GM18909 (cell line): ENCODE measurements around the gene SFXN5.
"Not testable (repeated sequence)": the region's sequence is repeated elsewhere in the genome, so short reads cannot be mapped to it uniquely, and the experiment has no call there.

Experiments
- ATAC-seq: cut with Tn5 transposase; IDR thresholded peaks from one replicate; pipeline ENCODE4 v1.9.1; 2021; ENCODE audit warnings: mild to moderate bottlenecking; ENCODE audit not compliant: unreplicated experiment, poor library complexity

The SFXN5 gene, protein sequence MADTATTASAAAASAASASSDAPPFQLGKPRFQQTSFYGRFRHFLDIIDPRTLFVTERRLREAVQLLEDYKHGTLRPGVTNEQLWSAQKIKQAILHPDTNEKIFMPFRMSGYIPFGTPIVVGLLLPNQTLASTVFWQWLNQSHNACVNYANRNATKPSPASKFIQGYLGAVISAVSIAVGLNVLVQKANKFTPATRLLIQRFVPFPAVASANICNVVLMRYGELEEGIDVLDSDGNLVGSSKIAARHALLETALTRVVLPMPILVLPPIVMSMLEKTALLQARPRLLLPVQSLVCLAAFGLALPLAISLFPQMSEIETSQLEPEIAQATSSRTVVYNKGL

GRCh38 chr2:73071360-73072128 is at the start of gene SFXN5:
Gene SFXN5 (minus strand): TSS chr2:73071712. CDS start chr2:73071705, 7 bp downstream.
- ATAC-seq: peak; percentile 93

GRCh38 chr2:73119611-73120239 is 48.2 kb upstream of the SFXN5 start:
- not testable (repeated sequence) for ATAC-seq

- no peak for ATAC-seq
These were observed 45.9 kb upstream of the SFXN5 start for GRCh38 chr2:73117441-73117840.

GRCh38 chr2:73116182-73116960 is 44.9 kb upstream of the SFXN5 start:
- ATAC-seq: no peak

GRCh38 chr2:73114273-73114867 is 42.9 kb upstream of the SFXN5 start:
- ATAC-seq: no peak

GRCh38 chr2:73112913-73113854 is 41.7 kb upstream of the SFXN5 start, which contains the start of gene RAB11FIP5:
Gene RAB11FIP5 (minus strand): TSS chr2:73112948. CDS start chr2:73112777, 171 bp downstream.
- peak; percentile 75 for ATAC-seq

GRCh38 chr2:73112026-73112912 is 40.8 kb upstream of the SFXN5 start:
- ATAC-seq: peak; percentile 30

GRCh38 chr2:73111073-73112025 is 39.8 kb upstream of the SFXN5 start:
- no peak for ATAC-seq

- no peak for ATAC-seq
These were observed 38.9 kb upstream of the SFXN5 start for GRCh38 chr2:73110168-73111072.

- no peak for ATAC-seq
These were observed 38.1 kb upstream of the SFXN5 start for GRCh38 chr2:73109431-73110167.

GRCh38 chr2:73107211-73107926 is 35.9 kb upstream of the SFXN5 start:
- no peak for ATAC-seq

- no peak for ATAC-seq
These were observed 35.3 kb upstream of the SFXN5 start for GRCh38 chr2:73106791-73107190.

GRCh38 chr2:73105511-73105971 is 34.0 kb upstream of the SFXN5 start:
- ATAC-seq: no peak

- no peak for ATAC-seq
These were observed 33.4 kb upstream of the SFXN5 start for GRCh38 chr2:73104933-73105332.
